ENCODE data around the gene ATG9B. TPM values are rescaled to one million over a fixed set of nuclear protein-coding genes. Genes with fewer than 3 reads are reported as not detected.

Gene ATG9B, protein sequence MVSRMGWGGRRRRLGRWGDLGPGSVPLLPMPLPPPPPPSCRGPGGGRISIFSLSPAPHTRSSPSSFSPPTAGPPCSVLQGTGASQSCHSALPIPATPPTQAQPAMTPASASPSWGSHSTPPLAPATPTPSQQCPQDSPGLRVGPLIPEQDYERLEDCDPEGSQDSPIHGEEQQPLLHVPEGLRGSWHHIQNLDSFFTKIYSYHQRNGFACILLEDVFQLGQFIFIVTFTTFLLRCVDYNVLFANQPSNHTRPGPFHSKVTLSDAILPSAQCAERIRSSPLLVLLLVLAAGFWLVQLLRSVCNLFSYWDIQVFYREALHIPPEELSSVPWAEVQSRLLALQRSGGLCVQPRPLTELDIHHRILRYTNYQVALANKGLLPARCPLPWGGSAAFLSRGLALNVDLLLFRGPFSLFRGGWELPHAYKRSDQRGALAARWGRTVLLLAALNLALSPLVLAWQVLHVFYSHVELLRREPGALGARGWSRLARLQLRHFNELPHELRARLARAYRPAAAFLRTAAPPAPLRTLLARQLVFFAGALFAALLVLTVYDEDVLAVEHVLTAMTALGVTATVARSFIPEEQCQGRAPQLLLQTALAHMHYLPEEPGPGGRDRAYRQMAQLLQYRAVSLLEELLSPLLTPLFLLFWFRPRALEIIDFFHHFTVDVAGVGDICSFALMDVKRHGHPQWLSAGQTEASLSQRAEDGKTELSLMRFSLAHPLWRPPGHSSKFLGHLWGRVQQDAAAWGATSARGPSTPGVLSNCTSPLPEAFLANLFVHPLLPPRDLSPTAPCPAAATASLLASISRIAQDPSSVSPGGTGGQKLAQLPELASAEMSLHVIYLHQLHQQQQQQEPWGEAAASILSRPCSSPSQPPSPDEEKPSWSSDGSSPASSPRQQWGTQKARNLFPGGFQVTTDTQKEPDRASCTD
- polyA plus RNA-seq (ENCODE audit: insufficient read length): 0.72 TPM

DNA sequence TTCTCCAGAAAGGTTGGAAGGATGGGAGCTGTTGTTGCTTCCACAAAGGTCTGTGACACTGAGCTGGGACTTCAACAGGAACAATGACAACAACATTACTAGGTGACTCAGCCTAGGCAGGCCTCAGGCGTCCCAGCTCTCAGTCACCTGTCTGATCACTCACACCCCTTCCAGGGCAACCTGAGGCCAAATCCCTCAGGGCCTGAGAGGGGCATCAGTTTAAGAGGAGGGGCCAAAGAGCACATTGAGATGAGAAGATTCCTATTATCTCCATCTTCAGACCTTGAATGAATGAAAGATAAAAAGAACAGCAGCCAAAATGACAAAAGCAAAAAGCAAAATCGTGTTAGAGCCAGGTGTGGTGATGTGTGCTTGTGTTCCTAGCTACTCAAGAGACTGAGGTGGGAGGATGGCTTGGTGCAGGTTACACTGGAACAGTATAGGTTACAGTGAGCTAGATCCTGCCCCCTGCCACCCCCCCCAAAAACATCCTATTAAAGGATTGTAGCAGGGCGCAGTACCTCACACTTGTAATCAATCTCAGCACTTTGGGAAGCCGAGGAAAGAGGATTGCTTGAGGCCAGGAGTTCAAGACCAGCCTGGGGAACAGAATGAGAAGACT is at the start of gene ATG9B:
TSS of gene ATG9B (minus strand) at position 60 of the 622 bp plus-strand sequence. CDS start 71 bp downstream, outside the sequence.
- no peak for DNase-seq

DNA sequence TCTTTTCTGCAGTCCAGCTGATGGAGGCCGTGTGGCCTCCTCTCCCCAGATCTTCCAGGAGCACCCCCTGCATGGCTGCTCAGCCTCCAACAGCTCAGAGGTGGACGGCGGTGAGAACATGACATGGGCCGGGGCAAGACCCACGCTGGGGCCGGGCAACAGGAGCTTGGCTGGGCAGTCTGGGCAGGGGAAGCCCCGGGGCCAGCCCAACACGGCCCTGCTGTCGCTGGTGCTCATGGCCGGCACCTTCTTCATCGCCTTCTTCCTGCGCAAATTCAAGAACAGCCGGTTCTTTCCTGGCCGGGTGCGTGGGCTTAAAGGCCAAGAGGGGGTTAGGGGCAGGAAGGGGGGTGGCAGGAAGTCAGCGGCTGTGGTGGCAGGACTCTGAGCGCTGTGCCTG is 49.7 kb upstream of the ATG9B start:
- no peak for DNase-seq

- DNase-seq: no peak
Observed at GRCh38 chr7:151071032-151071866, 47.0 kb upstream of the ATG9B start.

DNA sequence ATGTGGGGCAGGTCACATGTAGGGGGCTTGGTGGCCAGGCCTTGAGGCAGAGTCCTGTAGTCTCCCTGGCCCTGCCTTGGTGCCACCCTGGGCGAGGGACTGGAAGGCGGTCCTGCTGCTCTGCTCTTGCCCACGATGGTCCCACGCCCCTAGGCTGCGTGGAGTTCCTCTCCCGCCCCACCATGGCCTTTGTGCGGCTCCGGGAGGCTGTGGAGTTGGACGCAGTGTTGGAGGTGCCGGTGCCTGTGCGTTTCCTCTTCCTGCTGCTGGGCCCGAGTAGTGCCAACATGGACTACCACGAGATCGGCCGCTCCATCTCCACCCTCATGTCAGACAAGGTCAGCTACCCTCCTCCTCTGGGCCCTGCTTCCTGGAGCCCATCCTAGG is 46.3 kb upstream of the ATG9B start:
- DNase-seq: no peak

- no peak for DNase-seq
Observed at GRCh38 chr7:151069841-151070573, 45.7 kb upstream of the ATG9B start.

GRCh38 chr7:151068069-151068773 is 43.9 kb upstream of the ATG9B start:
- no peak for DNase-seq

- no peak for DNase-seq
Observed at GRCh38 chr7:151066273-151066974, 42.1 kb upstream of the ATG9B start.

DNA sequence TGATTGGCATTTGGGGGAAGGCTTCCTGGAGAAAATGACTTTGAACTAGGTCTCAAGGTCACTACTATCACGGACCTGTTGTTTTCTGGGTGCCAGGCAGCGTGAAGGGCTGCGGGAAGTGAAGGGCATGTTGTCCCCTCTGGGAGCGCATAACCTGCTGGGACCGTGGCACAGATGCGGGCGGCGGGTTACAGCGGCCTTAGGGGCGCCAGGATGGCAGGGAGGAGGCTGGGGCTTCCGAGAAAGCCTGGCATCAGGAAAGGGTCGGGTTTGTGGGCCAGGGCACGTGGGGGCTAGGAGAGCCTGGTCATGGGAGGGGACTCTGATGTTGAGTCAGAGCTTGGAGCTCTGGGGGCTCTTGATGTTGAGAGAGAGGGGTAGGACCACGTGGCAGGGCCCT is 41.2 kb upstream of the ATG9B start:
- DNase-seq: no peak

- DNase-seq: no peak
Observed at GRCh38 chr7:151064993-151065392, 40.7 kb upstream of the ATG9B start.

GRCh38 chr7:151064454-151064853 is 40.2 kb upstream of the ATG9B start:
- no peak for DNase-seq

DNA sequence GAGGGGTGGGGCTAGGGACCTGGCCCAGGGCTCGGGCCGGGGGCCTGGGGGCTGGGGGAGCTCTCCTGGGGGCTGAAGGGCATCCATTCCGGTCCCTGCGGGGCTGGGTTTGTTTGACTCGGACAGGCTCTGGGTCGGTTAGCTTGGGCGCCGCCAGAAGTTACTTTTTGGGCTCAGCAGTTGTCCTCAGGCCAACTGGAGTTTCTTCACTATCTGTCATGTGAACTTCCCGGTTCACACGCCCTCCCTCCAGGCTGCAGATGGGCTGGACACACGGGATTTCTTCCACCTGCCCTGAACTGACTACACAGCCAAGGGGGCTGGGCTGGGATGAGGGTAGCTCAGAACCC is 38.9 kb upstream of the ATG9B start:
- no peak for DNase-seq

GRCh38 chr7:151062399-151063211 is 38.3 kb upstream of the ATG9B start:
- DNase-seq: no peak

DNA sequence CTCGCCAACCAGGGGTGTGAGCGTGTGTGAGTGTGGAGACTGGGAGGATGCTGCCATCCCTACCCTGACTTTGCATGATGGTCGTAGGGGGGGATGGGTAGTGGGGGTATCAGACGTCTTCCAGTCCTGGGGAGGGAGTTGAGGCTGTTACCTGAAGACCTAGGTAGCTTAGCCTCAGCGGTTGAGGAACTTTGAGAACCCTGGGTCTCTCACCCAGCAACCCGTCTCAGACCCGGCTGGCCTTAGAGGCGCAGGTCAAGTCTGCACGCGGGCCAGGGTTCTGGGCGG is 37.8 kb upstream of the ATG9B start:
- no peak for DNase-seq

GRCh38 chr7:151061213-151062110 is 37.2 kb upstream of the ATG9B start:
- DNase-seq: no peak

- no peak for DNase-seq
Observed at GRCh38 chr7:151060416-151061212, 36.3 kb upstream of the ATG9B start.

GRCh38 chr7:151060113-151060415 is 35.8 kb upstream of the ATG9B start:
- no peak for DNase-seq

- peak; percentile 93 for DNase-seq
Observed at GRCh38 chr7:151059367-151060112, 35.2 kb upstream of the ATG9B start, which contains the start of gene SLC4A2. Gene SLC4A2, plus strand, starts transcription at chr7:151059589. Its CDS starts 2,399 bp downstream, at chr7:151061988.
